Testis (tissue), 2 donors: ENCODE results near the gene PPP2CA.
"Not testable (repeated sequence)": the region's sequence is repeated elsewhere in the genome, so short reads cannot be mapped to it uniquely, and the experiment has no call there.

Source experiments
- POLR2A ChIP-seq: fragments of 450-650 bp; IDR thresholded peaks from one replicate; pipeline ENCODE4 v1.6.1; 2017; ENCODE audit warnings: antibody characterized with exemption, mild to moderate bottlenecking, moderate library complexity
- TF ChIP-seq, protein P1 (sequence below), 3 experiments: fragments of 450-650 bp in 2 of 3; fragments of 200-600 bp in 1 of 3; sonication (generic) in 1 of 3; IDR thresholded peaks; one replicate each; pipeline ENCODE4 v1.5.1; 2016 to 2019; ENCODE audit warnings: antibody characterized with exemption in 3 of 3, mild to moderate bottlenecking in 2 of 3, moderate library complexity in 1 of 3

DNA sequence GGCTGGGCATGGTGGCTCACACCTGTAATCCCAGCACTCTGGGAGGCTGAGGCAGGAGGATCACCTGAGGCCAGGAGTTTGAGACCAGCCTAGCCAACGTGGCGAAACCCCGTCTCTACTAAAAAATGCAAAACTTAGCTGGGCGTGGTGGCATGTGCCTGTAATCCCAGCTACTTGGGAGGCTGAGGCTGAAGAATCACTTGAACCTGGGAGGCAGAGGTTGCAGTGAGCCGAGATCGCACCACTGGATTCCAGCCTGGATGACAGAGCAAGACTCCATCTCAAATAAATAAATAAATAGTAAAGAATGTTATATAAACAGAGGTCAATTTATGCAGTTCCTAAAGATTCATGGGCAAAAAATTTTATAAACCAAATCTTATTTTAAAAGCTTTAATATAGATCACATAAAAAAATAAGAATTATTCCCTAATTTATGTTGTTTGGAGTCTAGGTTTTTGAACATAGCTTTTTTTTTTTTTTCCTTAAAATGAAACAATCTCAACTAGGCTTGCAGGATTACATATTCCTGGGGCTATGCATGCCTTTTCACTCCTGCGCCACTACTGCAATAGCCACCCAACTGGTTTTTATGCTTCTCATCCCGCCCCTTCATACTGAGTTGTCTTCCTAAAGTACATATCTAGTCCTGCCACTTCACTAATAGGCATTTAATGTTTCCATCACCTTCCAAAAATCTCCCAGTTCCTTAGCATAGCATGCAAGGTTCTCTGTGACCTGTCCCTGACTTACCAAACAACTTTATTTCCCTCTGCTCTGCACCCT, 27.7 kb upstream of the PPP2CA start:
- TF ChIP-seq, protein P1, sequence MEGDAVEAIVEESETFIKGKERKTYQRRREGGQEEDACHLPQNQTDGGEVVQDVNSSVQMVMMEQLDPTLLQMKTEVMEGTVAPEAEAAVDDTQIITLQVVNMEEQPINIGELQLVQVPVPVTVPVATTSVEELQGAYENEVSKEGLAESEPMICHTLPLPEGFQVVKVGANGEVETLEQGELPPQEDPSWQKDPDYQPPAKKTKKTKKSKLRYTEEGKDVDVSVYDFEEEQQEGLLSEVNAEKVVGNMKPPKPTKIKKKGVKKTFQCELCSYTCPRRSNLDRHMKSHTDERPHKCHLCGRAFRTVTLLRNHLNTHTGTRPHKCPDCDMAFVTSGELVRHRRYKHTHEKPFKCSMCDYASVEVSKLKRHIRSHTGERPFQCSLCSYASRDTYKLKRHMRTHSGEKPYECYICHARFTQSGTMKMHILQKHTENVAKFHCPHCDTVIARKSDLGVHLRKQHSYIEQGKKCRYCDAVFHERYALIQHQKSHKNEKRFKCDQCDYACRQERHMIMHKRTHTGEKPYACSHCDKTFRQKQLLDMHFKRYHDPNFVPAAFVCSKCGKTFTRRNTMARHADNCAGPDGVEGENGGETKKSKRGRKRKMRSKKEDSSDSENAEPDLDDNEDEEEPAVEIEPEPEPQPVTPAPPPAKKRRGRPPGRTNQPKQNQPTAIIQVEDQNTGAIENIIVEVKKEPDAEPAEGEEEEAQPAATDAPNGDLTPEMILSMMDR (IDR thresholded peaks at IDR 0.05): not testable (repeated sequence)
- not testable (repeated sequence) for TF ChIP-seq POLR2A
